OCI-LY3 (cell line): ENCODE measurements around the gene MTOR.
"Not testable (repeated sequence)": the region's sequence is repeated elsewhere in the genome, so short reads cannot be mapped to it uniquely, and the experiment has no call there.

Source experiments
- H2AFZ ChIP-seq: fragments of 200-600, 300-600 bp; shearing (Covaris generic); 2 replicates; pipeline ENCODE4 v1.6.0; 2014; ENCODE audit warnings: antibody characterized with exemption, low read depth, low read length
- H3K27ac ChIP-seq: fragments of 200-600, 300-600 bp; sonication (generic); 2 replicates; pipeline ENCODE4 v1.5.1; 2014; ENCODE audit warnings: mild to moderate bottlenecking, low read length, moderate library complexity, mixed read lengths
- H3K27me3 ChIP-seq: fragments of 200-600, 300-600 bp; sonication (generic); 2 replicates; pipeline ENCODE4 v1.6.1; 2014; ENCODE audit warnings: low read depth, low read length, mixed read lengths
- H3K36me3 ChIP-seq: fragments of 200-600, 300-600 bp; sonication (generic); replicated peaks from 2 replicates; pipeline ENCODE3; 2014; ENCODE audit warnings: low read depth, low read length, mixed read lengths
- H3K4me1 ChIP-seq: fragments of 300-600, 200-600 bp; sonication (generic); 2 replicates; pipeline ENCODE4 v1.6.1; 2014; ENCODE audit warnings: low read length, mixed read lengths
- H3K4me2 ChIP-seq: fragments of 200-600, 300-600 bp; sonication (generic); 2 replicates; pipeline ENCODE4 v1.6.1; 2014; ENCODE audit warnings: low read length, mixed read lengths
- H3K4me3 ChIP-seq: fragments of 300-600, 200-600 bp; sonication (generic); 2 replicates; pipeline ENCODE4 v1.5.1; 2014; ENCODE audit warnings: antibody characterized with exemption, mild to moderate bottlenecking, low read length, moderate library complexity
- H3K79me2 ChIP-seq: fragments of 300-600, 200-600 bp; shearing (Covaris generic); 2 replicates; pipeline ENCODE4 v1.6.1; 2014; ENCODE audit warnings: mild to moderate bottlenecking, low read length, mixed read lengths
- H3K9ac ChIP-seq: fragments of 300-600, 200-600 bp; shearing (Covaris generic); 2 replicates; pipeline ENCODE4 v1.6.0; 2014; ENCODE audit warnings: mild to moderate bottlenecking, low read length, moderate library complexity
- H3K9me3 ChIP-seq: fragments of 200-600, 300-600 bp; shearing (Covaris generic); 2 replicates; pipeline ENCODE4 v1.6.1; 2014; ENCODE audit warnings: low read length, mixed read lengths; ENCODE audit not compliant: insufficient read depth
- H4K20me1 ChIP-seq: fragments of 200-600, 300-600 bp; sonication (generic); 2 replicates; pipeline ENCODE4 v1.6.1; 2016; ENCODE audit warnings: low read length, mixed read lengths; ENCODE audit not compliant: insufficient read depth
- CTCF ChIP-seq: fragments of 200-600, 300-600 bp; sonication (generic); IDR thresholded peaks from 2 replicates; pipeline ENCODE4 v1.5.1; 2014; ENCODE audit warnings: antibody characterized with exemption, low read length, low read depth
- EZH2phosphoT487 ChIP-seq: fragments of 200-600 bp; shearing (Covaris generic); IDR thresholded peaks from 2 replicates; pipeline ENCODE4 v1.6.1; 2018; ENCODE audit warnings: antibody characterized with exemption, mixed run types, low read depth

Gene MTOR

DNA sequence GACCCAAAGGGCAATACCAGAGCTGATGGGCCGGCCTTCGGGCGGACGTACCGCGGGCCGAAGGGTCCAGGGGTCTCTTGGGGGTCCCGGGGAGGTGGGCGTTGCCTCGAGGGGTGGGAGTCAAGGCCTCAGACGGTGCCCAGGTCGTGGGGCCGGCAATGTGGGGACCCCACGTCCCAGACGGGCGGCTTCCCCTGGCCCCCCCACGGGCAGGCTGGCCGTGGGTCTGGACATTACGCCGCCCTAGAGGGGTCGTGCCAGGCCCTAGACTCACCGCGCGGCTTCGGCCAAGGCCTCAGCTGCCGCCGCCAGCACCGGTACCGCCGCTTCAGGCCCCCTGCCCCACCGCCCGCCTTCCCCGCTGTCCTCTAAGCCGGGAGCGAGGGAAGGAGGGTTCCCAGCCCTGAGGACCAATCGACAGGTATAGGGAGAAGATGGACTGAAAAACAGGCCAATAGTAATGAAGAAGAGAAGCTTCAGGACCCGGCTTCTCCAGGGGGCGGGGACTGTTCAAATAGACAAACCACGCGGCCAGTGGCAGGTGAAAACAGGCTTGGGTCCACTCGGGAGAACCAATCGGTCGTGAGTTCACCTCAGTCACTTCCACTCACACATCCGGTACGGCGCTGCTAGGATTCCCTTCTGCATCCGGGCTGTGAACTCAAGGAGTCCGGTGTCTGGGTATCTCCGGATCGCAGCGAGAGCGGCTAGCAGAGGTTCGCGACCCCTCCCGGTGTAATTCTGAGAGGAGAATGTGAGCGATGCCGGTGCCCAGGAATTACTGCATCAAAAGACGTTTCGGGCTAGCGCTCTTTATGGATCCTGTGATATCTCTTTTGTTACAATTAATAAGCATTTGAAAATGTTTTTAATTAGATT lies at the start of gene MTOR:
Gene MTOR (minus strand): TSS at position 381 of the 879 bp plus-strand sequence. CDS start 3,142 bp downstream, outside the sequence.
- TF ChIP-seq EZH2phosphoT487 (no peak), CTCF (peak; percentile 12; the same call in 1 of the 2 replicates)
- Histone ChIP-seq H3K27me3 (no peaks in the 10 kb centered on the region), H4K20me1 (no peaks in the 10 kb centered on the region), H3K36me3 (peaks cover 3% of the 10 kb centered on the region), H3K4me3 (peak within 1 kb of the TSS; percentile 99), H3K79me2 (peaks cover 16% of the 10 kb centered on the region), H3K4me1 (peaks cover 4% of the 10 kb centered on the region), H3K9me3 (no peaks in the 10 kb centered on the region), H2AFZ (peak within 1 kb of the TSS; percentile 60), H3K4me2 (peak within 1 kb of the TSS; percentile 84), H3K9ac (peak within 1 kb of the TSS; percentile 93), H3K27ac (peak within 1 kb of the TSS; percentile 34; the same call in 1 of the 2 replicates)

DNA sequence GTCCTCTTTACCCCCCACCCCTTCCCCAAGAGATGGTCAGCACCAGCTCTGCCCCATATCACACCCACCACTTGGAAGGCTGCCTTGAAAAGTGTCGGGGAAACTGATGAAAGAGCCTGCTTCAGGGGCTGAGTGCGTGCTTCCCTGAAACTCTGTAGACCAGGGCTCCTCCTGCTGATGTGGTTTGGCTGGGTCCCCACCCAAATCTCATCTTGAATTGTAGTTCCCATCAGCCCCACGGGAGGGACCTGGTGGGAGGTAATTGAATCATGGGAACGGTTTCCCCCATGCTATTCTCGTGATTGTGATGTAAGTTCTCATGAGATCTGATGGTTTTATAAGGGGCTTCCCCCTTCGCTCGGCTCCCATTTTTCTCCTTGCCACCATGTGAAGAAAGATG lies 47.0 kb upstream of the MTOR start:
- no peaks in the 10 kb centered on the region for H4K20me1 ChIP-seq
- no peak overlapping the region for H3K9ac ChIP-seq
- no peaks in the 10 kb centered on the region for H3K79me2 ChIP-seq
- no peak overlapping the region for H3K27ac ChIP-seq
- no peaks in the 10 kb centered on the region for H3K36me3 ChIP-seq
- H3K9me3 ChIP-seq = no peaks in the 10 kb centered on the region
- H3K4me2 ChIP-seq = no peak overlapping the region
- no peak overlapping the region for H2AFZ ChIP-seq
- H3K27me3 ChIP-seq = no peaks in the 10 kb centered on the region
- TF ChIP-seq CTCF = no peak
- no peak for TF ChIP-seq EZH2phosphoT487
- no peaks in the 10 kb centered on the region for H3K4me1 ChIP-seq
- no peak overlapping the region for H3K4me3 ChIP-seq

GRCh38 chr1:11308699-11309224 lies 46.4 kb upstream of the MTOR start:
- H3K27me3 ChIP-seq = no peaks in the 10 kb centered on the region
- no peak overlapping the region for H3K27ac ChIP-seq
- no peaks in the 10 kb centered on the region for H3K9me3 ChIP-seq
- no peaks in the 10 kb centered on the region for H3K4me1 ChIP-seq
- H3K4me2 ChIP-seq = no peak overlapping the region
- H4K20me1 ChIP-seq = no peaks in the 10 kb centered on the region
- no peak for TF ChIP-seq EZH2phosphoT487
- no peak for TF ChIP-seq CTCF
- no peaks in the 10 kb centered on the region for H3K36me3 ChIP-seq
- no peak overlapping the region for H3K9ac ChIP-seq
- no peak overlapping the region for H2AFZ ChIP-seq
- no peak overlapping the region for H3K4me3 ChIP-seq
- H3K79me2 ChIP-seq = no peaks in the 10 kb centered on the region

DNA sequence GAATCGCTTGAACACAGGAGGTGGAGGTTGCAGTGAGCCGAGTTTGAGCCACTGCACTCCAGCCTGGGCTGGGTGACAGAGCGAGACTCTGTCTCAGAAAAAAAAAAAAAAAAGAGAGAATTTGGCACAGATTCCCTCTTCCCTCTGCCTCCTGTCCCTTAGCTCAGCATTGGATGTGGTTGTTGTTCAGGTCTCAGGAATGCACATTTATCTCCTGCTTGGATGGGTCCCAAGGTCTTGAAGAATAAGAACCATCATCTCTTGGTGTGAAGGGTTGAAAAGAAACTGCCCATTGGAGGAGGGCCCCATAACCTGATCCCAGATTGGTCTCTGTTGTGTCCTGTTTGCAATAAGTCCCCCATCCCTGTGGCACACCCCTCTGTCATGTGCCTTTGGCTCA lies 45.5 kb upstream of the MTOR start:
- no peak for TF ChIP-seq EZH2phosphoT487
- no peak for TF ChIP-seq CTCF
- no peak overlapping the region for H3K27ac ChIP-seq
- H3K36me3 ChIP-seq = no peaks in the 10 kb centered on the region
- H3K4me1 ChIP-seq = no peaks in the 10 kb centered on the region
- no peak overlapping the region for H2AFZ ChIP-seq
- H3K27me3 ChIP-seq = no peaks in the 10 kb centered on the region
- H3K9me3 ChIP-seq = no peaks in the 10 kb centered on the region
- H3K4me3 ChIP-seq = no peak overlapping the region
- no peaks in the 10 kb centered on the region for H4K20me1 ChIP-seq
- no peaks in the 10 kb centered on the region for H3K79me2 ChIP-seq
- no peak overlapping the region for H3K4me2 ChIP-seq
- H3K9ac ChIP-seq = no peak overlapping the region

- H3K4me3 ChIP-seq, H3K4me2 ChIP-seq, H3K27me3 ChIP-seq, H3K4me1 ChIP-seq, H3K9ac ChIP-seq, H2AFZ ChIP-seq, H3K9me3 ChIP-seq, H3K36me3 ChIP-seq, H3K27ac ChIP-seq, H3K79me2 ChIP-seq, H4K20me1 ChIP-seq: not testable (repeated sequence)
Measured at GRCh38 chr1:11305516-11305915, 43.2 kb upstream of the MTOR start.
